Naive B cell (primary cell): ENCODE results near the gene AGO1. TPM values are rescaled to one million over a fixed set of nuclear protein-coding genes. Genes with fewer than 3 reads are reported as not detected.

ENCODE experiments used
- ATAC-seq, 2 donors: fragments of 150-1000 bp; cut with Tn5 transposase; 2 replicates each; pipeline ENCODE4 v1.10.0; 2021; ENCODE audit warnings: low read depth in 2 of 2, mild to moderate bottlenecking in 2 of 2, moderate library complexity in 2 of 2
- DNase-seq: peaks from one replicate; pipeline ENCODE4 v3.0.0; 2022
- H3K27ac Mint-ChIP-seq, 6 donors: one replicate each; pipeline ENCODE4 v1.8.0; 2020 to 2022; ENCODE audit warnings: mild to moderate bottlenecking in 6 of 6, mixed read lengths in 6 of 6, moderate library complexity in 5 of 6, inconsistent platforms in 2 of 6
- H3K27me3 Mint-ChIP-seq, 3 donors: one replicate each; pipeline ENCODE4 v1.8.0; 2021 to 2022; ENCODE audit warnings: mixed read lengths in 3 of 3, mild to moderate bottlenecking in 1 of 3
- H3K36me3 Mint-ChIP-seq, 2 donors: one replicate each; pipeline ENCODE4 v1.8.0; 2020 to 2022; ENCODE audit warnings: mixed read lengths in 2 of 2, inconsistent platforms in 1 of 2, mild to moderate bottlenecking in 1 of 2
- H3K4me1 Mint-ChIP-seq, 3 donors: one replicate each; pipeline ENCODE4 v1.8.0; 2020 to 2022; ENCODE audit warnings: mixed read lengths in 3 of 3, inconsistent platforms in 1 of 3, mild to moderate bottlenecking in 1 of 3, moderate library complexity in 1 of 3
- H3K4me3 Mint-ChIP-seq, 8 donors: one replicate each; pipeline ENCODE4 v1.8.0; 2020 to 2022; ENCODE audit warnings: mild to moderate bottlenecking in 8 of 8, mixed read lengths in 8 of 8, moderate library complexity in 8 of 8, inconsistent platforms in 2 of 8
- H3K9me3 Mint-ChIP-seq, 7 donors: one replicate each; pipeline ENCODE4 v1.8.0; 2020 to 2022; ENCODE audit warnings: mixed read lengths in 7 of 7, mild to moderate bottlenecking in 5 of 7, inconsistent platforms in 2 of 7, moderate library complexity in 1 of 7
- polyA plus RNA-seq, 6 donors: library from polyadenylated mRNA; unstranded; fragments of 300-500 nt; fragmentation: Illumina TruSeq; gene quantifications; one replicate each; pipeline ENCODE4 v1.2.3, GENCODE V29; 2021; ENCODE audit warnings: low read depth in 6 of 6

The AGO1 gene
- polyA plus RNA-seq, 6 donors from 2014 or later = 3.1 to 12.6 (median 11.8) TPM

GRCh38 chr1:35899941-35900340 lies 16.9 kb downstream of the AGO1 start:
- no peak overlapping the region for H3K4me3 Mint-ChIP-seq
- H3K9me3 Mint-ChIP-seq = no peaks in the 10 kb centered on the region
- H3K27me3 Mint-ChIP-seq = no peaks in the 10 kb centered on the region
- ATAC-seq (no peak), DNase-seq (no peak)
- H3K27ac Mint-ChIP-seq = peak overlapping the region in 1 of 6 donors; percentile 11
- H3K36me3 Mint-ChIP-seq = peaks cover 18 to 31% of the 10 kb centered on the region in 2 donors
- peaks cover 5 to 9% (median 6%) of the 10 kb centered on the region in 3 donors for H3K4me1 Mint-ChIP-seq

GRCh38 chr1:35901235-35901634 lies 18.2 kb downstream of the AGO1 start:
- Mint-ChIP-seq H3K4me3 (no peak overlapping the region), H3K9me3 (no peaks in the 10 kb centered on the region), H3K27ac (peak overlapping the region in 1 of 6 donors; percentile 22), H3K36me3 (peaks cover 18 to 33% of the 10 kb centered on the region in 2 donors), H3K27me3 (no peaks in the 10 kb centered on the region), H3K4me1 (peaks cover 0 to 4% (median 0%) of the 10 kb centered on the region in 3 donors)
- ATAC-seq (no peak), DNase-seq (no peak)

GRCh38 chr1:35902671-35903070 lies 19.7 kb downstream of the AGO1 start:
- DNase-seq (no peak), ATAC-seq (no peak)
- Mint-ChIP-seq H3K4me3 (no peak overlapping the region), H3K9me3 (no peaks in the 10 kb centered on the region), H3K27me3 (no peaks in the 10 kb centered on the region), H3K4me1 (peaks cover 0 to 4% (median 0%) of the 10 kb centered on the region in 3 donors), H3K27ac (no peak overlapping the region), H3K36me3 (peaks cover 12 to 39% of the 10 kb centered on the region in 2 donors)

- no peak overlapping the region for H3K4me3 Mint-ChIP-seq
- peaks cover 47 to 61% of the 10 kb centered on the region in 2 donors for H3K36me3 Mint-ChIP-seq
- H3K4me1 Mint-ChIP-seq = peaks cover 0 to 3% (median 0%) of the 10 kb centered on the region in 3 donors
- H3K27ac Mint-ChIP-seq = peak overlapping the region in 2 of 6 donors; percentile 28 to 32
- H3K27me3 Mint-ChIP-seq = no peaks in the 10 kb centered on the region
- ATAC-seq (no peak), DNase-seq (no peak)
- H3K9me3 Mint-ChIP-seq = no peaks in the 10 kb centered on the region
Observed at GRCh38 chr1:35914717-35915116, 31.7 kb downstream of the AGO1 start.

- ATAC-seq (no peak), DNase-seq (no peak)
- Mint-ChIP-seq H3K9me3 (no peaks in the 10 kb centered on the region), H3K4me1 (peaks cover 0 to 3% (median 0%) of the 10 kb centered on the region in 3 donors), H3K27ac (no peak overlapping the region), H3K36me3 (peaks cover 55 to 67% of the 10 kb centered on the region in 2 donors), H3K4me3 (no peak overlapping the region), H3K27me3 (no peaks in the 10 kb centered on the region)
Observed at GRCh38 chr1:35915693-35916092, 32.7 kb downstream of the AGO1 start.

GRCh38 chr1:35923791-35924221 lies 40.8 kb downstream of the AGO1 start:
- ATAC-seq (no peak), DNase-seq (no peak)
- Mint-ChIP-seq H3K27me3 (no peaks in the 10 kb centered on the region), H3K4me3 (no peak overlapping the region), H3K4me1 (peaks cover 17 to 25% (median 20%) of the 10 kb centered on the region in 3 donors), H3K27ac (peak overlapping the region in 2 of 6 donors; percentile 66 to 86), H3K36me3 (peaks cover 11 to 14% of the 10 kb centered on the region in 2 donors), H3K9me3 (no peaks in the 10 kb centered on the region)

GRCh38 chr1:35924838-35925237 lies 41.8 kb downstream of the AGO1 start:
- ATAC-seq = peak; percentile 81 to 82
- peak overlapping the region in 5 of 6 donors; percentile 4 to 66 (median 30) for H3K27ac Mint-ChIP-seq
- no peaks in the 10 kb centered on the region for H3K9me3 Mint-ChIP-seq
- H3K4me1 Mint-ChIP-seq = peaks cover 19 to 25% (median 20%) of the 10 kb centered on the region in 3 donors
- H3K4me3 Mint-ChIP-seq = peak overlapping the region in 1 of 8 donors; percentile 12
- DNase-seq = peak; percentile 15
- H3K27me3 Mint-ChIP-seq = no peaks in the 10 kb centered on the region
- peaks cover 9% of the 10 kb centered on the region in 2 donors for H3K36me3 Mint-ChIP-seq

GRCh38 chr1:35925741-35926140 lies 42.7 kb downstream of the AGO1 start:
- no peak for DNase-seq
- no peak for ATAC-seq
- Mint-ChIP-seq H3K4me1 (peaks cover 23 to 30% (median 26%) of the 10 kb centered on the region in 3 donors), H3K27me3 (no peaks in the 10 kb centered on the region), H3K27ac (peak overlapping the region in 1 of 6 donors; percentile 62), H3K9me3 (no peaks in the 10 kb centered on the region), H3K4me3 (peak overlapping the region in 1 of 8 donors; percentile 2), H3K36me3 (peaks cover under 1 to 2% of the 10 kb centered on the region in 2 donors)

- ATAC-seq (no peak), DNase-seq (no peak)
- H3K36me3 Mint-ChIP-seq = no peaks in the 10 kb centered on the region
- no peaks in the 10 kb centered on the region for H3K27me3 Mint-ChIP-seq
- H3K9me3 Mint-ChIP-seq = no peaks in the 10 kb centered on the region
- H3K27ac Mint-ChIP-seq = no peak overlapping the region
- peak overlapping the region in 1 of 8 donors; percentile 35 for H3K4me3 Mint-ChIP-seq
- peaks cover 31 to 40% (median 38%) of the 10 kb centered on the region in 3 donors for H3K4me1 Mint-ChIP-seq
Observed at GRCh38 chr1:35927472-35927871, 44.5 kb downstream of the AGO1 start.

- H3K9me3 Mint-ChIP-seq = no peaks in the 10 kb centered on the region
- ATAC-seq (peak; percentile 5), DNase-seq (peak; percentile 29)
- H3K27me3 Mint-ChIP-seq = no peaks in the 10 kb centered on the region
- no peaks in the 10 kb centered on the region for H3K36me3 Mint-ChIP-seq
- H3K4me1 Mint-ChIP-seq = peaks cover 30 to 34% (median 30%) of the 10 kb centered on the region in 3 donors
- H3K27ac Mint-ChIP-seq = peak overlapping the region; percentile 97 to 99 (median 98)
- H3K4me3 Mint-ChIP-seq = peak overlapping the region; percentile 88 to 95 (median 91)
Observed at GRCh38 chr1:35929730-35930592, 47.0 kb downstream of the AGO1 start.

GRCh38 chr1:35930593-35931445 lies 47.8 kb downstream of the AGO1 start, which contains the start of gene AGO3:
Gene AGO3, plus strand, starts transcription at chr1:35931105. Its CDS starts 322 bp downstream, at chr1:35931427.
- peak within 1 kb of the TSS; percentile 97 to 99 (median 98) for H3K27ac Mint-ChIP-seq

GRCh38 chr1:35931446-35932157 lies 48.6 kb downstream of the AGO1 start:
- DNase-seq (no peak), ATAC-seq (peak; percentile 22 to 24)
- Mint-ChIP-seq H3K36me3 (no peaks in the 10 kb centered on the region), H3K9me3 (no peaks in the 10 kb centered on the region), H3K4me3 (peak overlapping the region; percentile 88 to 95 (median 92)), H3K27me3 (no peaks in the 10 kb centered on the region), H3K27ac (peak overlapping the region; percentile 59 to 97 (median 97)), H3K4me1 (peaks cover 19 to 23% (median 22%) of the 10 kb centered on the region in 3 donors)

More at GRCh38 chr1:35930593-35931445, 47.8 kb downstream of the AGO1 start, which contains the start of gene AGO3:
- DNase-seq (peak; percentile 90), ATAC-seq (peak; percentile 89 to 90)
- Mint-ChIP-seq H3K9me3 (no peaks in the 10 kb centered on the region), H3K36me3 (no peaks in the 10 kb centered on the region), H3K4me1 (peaks cover 21 to 25% (median 25%) of the 10 kb centered on the region in 3 donors), H3K4me3 (peak within 1 kb of the TSS; percentile 88 to 95 (median 92)), H3K27me3 (no peaks in the 10 kb centered on the region)
